Renal pelvis (tissue), 4 donors: ENCODE results near the gene MAP3K10. TPM values are rescaled to one million over a fixed set of nuclear protein-coding genes. Genes with fewer than 3 reads are reported as not detected.

ENCODE experiments used
- DNase-seq: peaks from one replicate; pipeline ENCODE4 v3.0.0-alpha.2; 2013
- polyA plus RNA-seq, 3 donors: library from polyadenylated mRNA; unstranded; fragments of 120-200 nt; gene quantifications; one replicate each; pipeline ENCODE4 v1.2.1, GENCODE V29; 2013; ENCODE audit not compliant: insufficient read length in 3 of 3

The MAP3K10 gene
- polyA plus RNA-seq, 3 donors = 16.0 to 19.7 (median 16.8) TPM

DNA sequence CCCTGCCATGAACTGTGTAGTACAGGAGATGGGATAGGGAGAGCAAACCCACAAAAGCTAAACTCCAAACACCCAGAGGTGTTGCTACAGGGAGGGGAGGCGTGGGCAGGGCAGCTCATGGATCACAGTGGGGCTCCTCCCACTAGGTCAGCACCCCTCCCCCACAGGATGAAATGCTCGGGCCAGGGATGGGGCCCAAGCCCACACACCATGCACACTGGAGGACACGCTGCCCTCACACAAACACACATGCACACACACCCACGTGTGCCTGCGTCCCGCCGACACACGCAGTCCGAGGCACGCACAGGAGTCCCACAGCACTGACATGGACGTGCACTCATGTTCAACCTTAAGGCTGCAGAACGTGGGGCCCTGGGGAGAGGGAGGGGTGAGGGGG, 41.3 kb downstream of the MAP3K10 start:
- no peak for DNase-seq

DNA sequence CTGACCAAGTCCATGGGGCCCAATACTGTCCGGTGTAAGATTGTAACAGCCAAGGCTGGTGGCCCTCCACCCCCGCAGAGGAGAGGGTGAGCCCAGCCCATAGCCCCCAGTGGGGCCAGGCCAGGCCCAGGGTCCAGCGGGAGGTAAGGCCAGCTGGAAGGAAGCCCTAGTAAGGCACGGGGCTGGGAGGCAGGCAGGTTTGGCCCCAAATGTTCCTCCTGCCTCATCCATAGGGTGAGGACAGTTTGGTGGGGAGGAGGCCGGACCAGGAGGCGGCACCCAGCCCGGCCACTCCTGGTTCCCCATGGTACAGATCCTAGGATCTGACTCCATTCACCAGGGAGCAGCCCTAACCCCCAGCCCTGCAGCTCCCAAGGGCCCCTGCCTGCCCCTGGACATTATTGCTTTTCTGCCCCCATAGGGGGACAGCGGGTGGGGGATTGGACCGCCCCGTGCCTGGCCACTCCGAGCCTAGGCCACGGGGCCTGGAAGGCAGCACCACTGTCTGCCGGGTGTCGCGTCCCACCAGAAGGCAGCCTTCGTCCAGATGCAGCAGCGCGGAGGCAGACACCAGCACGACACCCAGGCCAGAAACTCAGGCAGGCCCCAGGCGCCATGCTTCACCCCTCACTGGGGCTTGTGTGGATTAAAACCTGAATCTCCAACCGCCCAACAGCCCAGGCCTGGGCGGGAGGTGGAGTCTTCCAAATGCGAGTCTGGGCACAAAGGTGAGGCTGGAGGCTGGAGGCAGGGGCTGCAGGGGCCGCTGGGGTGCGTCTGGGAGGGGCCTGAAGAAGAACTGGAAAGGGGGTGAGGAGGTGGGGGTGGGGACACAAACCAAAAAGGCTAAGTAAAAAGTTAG, 42.0 kb downstream of the MAP3K10 start:
- DNase-seq = no peak

DNA sequence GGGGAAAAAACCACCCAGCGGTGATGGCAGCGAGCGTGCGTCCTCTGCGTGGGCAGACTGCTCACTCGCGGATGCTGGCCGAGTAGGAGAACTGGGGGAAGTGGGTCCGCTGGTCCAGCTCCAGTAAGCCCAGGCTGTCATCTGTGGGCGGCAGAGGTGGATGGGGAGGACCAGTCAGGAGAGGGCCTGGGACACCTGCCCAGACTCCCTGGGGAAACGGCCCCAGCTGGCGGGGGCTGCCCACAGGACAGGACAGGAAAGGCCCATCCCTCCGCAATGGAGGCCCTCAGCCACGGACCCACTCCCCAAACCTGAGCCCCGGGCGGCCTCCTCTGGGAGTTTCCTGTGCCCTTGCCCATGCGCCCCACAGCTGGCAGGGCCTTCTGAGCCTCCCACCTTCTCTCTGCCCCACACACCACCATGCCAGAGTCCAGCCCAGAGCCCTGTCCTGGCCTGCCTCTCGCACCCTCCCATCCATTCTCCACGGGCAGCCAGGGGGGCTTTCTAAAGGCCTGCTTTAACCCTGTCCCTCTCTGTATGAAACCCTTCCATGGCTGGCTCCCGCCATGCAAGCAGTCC, 42.7 kb downstream of the MAP3K10 start:
- no peak for DNase-seq

DNA sequence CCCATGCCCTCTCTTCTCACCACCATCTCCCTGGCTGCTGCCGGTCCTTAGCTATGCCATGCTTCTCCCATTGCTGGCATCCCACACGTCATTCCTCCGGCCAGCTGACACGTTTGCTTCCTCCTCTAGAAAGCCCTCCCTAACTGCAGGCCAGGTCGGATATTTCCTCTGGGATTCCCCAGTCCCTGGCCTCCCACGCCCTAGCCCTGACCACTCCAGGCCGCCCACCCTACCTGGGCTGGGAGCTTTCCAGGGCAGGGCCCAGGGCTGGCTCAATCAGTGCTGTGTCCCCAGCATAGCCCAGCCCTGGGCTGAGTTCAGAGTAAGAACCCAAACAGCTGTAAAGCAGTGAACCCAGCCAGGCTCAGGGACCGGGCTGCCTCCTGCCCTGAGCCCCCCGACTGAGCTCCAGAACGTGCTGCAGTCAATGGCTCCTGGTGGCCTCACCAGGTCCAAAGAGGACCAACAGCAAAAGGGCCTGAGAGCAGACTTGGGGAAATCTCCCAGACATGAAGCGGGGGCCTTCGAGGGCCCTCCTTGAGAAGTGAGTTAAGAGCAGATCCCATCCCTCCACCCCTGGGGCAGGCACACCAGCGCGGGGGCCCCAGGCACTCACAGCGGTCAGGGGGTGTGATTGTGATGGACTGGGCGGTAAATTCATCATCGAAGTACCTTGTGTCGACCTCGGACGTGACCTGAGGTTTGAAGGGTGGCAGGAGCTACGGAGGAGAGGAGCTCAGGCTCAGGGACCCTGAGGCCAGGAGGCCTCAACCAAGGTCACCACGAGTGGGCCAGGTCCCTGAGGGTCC, 43.4 kb downstream of the MAP3K10 start:
- no peak for DNase-seq

DNA sequence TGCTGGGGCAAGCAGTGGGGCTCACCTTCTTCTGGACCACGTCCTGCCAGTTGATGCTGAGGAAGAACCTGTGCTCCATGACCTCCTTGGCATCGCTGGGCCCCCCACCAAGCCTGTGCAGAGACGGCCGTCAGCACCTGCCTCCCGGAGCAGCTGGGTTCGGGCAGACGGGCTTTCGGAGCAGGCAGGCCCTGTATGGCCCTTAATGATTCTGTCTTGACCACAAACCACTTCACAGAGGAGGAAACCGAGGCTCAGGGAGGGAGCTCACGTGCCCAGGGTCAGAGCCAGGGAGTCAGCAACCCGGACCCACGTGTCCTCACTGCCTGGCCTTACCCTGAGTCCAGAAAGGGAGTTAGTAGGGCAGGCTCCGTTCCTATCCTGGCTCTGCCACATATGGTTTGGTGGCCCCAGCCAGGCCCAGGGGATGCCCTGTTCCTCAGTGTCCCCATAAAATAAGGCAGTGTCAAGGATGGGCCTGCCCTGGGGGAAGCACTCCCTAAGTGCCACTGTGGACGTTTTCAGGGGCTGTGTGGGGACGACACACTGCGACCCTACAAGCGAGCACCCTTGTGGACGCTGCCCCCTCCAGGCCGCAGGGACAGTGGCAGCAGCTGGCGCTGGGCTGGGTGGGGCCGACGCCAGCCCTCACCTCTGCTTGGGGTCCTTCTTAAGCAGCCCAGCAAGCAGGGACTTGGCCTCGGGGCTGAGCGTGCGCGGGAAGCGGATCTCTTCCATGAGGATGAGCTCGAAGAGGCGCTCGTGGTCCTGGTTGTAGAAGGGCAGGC, 44.2 kb downstream of the MAP3K10 start:
- DNase-seq = no peak

DNA sequence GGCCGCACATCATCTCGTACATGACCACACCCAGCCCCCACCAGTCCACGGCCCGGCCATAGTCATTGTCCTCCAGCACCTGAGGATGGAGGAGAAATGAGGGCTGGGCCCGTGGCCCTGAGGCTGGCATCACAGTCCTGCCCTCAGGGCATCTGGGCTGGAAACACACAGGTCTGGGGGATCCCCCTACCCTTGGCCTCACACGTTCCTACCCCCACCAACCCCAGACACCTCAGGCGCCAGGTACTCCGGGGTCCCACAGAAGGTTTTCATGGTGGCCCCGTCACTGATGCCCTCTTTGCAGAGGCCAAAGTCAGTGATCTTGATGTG, 44.8 kb downstream of the MAP3K10 start:
- no peak for DNase-seq

DNA sequence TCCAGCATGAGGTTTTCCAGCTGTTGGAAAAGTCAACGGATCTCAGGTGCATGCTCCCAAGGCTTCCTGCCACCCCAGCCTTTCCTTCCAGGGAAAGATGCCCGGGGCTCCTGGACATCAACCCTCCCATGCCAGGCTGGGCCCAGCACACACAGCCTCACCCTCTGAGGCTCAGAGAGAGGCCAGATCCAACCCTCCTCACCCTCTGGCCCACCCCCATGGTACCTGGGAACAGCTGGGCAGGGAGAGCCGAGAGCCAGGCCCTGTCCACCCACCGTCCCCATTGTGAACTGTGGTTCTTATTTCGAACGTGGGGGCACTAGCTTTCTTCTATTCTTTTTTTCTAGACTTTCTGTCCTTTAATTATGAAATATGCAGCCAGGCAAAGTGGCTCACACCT, 45.1 kb downstream of the MAP3K10 start:
- no peak for DNase-seq

DNA sequence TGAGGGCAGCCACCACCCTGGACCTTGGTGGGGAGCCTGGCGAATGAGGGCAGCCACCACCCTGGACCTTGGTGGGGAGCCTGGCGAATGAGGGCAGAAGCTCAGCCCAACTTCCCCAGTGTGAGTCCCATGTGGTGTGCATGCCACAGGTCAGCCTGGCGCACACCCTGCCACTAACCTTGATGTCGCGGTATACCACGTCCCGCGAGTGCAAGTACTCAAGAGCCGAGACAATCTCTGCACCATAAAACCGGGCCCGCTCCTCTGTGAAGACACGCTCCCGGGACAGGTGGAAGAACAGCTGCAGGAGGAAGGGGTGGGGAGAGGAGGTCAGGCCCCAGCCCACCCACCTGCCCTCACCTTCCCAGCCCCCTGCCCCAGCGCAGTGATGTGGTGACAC, 46.6 kb downstream of the MAP3K10 start:
- no peak for DNase-seq

DNA sequence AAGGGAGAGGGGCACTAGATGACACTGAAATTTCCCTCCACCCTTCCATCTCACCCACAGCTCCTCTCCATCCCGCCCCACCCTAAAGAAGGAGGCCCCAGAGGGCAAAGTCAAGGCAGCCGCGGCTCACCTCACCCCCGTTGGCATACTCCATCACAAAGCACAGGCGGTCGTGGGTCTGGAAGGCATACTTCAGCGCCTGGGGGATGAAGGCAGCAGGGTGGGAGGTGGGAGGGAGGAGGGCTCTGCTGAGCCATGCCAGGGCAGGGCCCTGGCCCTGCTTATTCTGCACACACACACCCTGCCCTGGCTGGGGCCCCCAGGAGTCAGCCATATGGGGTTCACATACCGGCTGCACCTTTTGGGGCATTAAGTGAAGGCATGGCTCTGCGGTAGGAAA, 47.5 kb downstream of the MAP3K10 start:
- DNase-seq = no peak

DNA sequence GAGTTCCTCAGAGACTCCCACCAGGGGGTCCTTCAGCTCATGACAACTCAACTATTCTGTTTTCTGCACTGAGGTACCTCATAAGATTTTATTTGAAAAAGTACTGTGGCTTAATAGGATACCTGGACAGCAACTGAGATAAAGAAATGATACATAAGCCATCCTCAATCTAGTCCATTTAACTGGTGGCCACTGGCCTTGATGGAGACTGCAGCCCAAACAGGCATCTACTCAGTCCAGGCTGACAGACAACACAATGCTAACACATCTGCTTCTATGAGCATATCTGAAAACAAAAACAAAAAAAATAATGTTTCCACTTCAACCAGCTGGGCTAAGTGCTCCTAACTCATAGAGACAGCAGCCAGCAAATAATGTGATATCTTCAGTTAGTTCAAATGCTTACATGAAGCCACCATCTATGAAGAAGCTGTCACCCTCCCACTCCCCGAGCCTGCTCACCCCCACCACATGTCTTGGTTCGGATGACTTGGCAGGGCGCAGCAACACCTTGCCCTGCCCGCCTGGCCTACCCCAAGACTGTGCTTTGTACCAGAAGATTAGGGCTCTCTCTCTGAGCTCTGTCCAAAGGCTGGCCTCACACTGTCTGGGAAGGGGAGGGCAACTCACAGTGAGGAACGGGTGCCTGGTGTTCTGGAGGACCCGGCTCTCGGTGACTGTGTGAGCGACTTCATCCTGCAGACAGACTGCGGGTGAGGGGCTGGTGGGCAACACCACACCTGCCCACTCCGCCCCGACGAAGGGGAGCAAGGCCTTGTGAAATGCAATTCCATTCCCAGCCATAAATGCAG, 48.4 kb downstream of the MAP3K10 start:
- no peak for DNase-seq

DNA sequence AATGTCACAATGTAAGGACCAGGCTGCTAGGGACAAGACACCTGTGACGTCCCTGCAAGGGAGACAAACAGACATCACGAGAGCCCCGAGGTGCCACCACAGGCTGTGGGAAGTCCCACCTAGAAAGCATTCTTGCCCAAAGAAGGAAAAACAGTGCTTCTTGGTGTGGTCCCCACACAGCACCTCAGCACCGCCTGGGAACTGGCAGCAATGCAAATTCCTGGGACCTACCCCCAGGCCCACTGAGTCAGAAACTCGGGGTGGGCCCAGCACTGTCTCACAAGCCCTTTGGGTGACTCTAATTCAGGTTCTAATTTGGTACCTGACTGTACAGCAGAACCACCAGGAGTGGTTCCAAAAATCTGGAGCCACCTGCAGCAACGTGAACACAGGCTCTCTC, 49.1 kb downstream of the MAP3K10 start:
- no peak for DNase-seq

DNA sequence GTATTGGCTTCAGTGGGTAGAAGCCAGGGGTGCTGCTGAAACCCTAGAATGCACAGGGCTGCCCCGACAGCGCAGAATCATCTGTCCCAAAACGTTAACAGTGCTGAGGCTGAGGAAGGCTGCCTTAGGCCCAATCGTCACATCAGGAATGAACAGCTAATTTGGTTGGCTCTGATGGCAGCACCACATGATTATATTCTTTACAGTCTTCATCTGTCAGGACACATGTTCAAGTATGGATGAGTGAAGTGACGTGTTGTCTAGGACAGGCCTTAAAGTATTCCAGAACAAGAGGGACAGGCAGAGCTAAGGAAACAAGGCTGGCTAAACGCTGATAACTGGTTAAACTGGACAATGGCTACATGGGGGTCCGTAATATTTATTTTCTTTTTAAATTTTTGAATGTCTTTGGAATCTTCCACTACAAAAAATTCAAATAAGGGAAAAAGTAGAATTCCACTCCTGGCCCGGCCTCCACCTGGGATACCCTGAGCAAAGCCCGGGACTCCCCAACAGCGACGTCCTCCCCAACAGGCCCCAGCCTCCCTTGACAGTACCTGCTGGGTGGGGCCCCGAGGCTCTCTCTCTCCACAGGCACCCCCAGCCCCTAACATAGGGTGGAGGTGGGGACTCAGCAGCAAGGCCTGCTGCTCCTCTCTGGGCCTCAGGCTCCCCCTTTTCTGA, 50.0 kb downstream of the MAP3K10 start:
- no peak for DNase-seq

DNA sequence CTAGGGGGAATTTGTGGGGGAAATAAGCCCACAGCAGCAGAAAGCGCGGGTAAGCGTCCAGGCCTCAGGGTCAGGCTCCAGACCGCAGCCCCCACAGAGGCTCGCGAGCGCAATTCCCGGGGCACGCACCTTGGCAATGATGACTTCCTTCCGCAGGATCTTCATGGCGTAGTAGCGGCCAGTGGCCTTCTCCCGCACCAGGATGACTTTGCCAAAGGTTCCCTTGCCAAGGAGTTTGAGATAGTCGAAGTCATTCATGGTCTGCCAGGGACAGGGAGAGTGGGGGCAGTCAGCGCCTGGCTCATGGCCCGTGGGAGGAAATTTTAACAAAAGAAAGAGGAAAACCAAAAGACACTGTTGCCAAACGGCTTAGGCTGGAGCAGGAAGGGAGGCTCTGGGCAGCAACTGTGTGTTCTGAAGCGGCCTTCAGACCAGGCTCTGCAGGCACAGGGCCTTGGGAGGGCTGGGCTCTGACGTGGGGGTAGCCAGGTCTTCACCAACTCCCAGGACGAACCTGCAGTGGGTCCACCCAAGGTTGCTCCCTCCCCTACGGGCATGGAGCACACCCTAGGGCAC, 50.7 kb downstream of the MAP3K10 start:
- no peak for DNase-seq

DNA sequence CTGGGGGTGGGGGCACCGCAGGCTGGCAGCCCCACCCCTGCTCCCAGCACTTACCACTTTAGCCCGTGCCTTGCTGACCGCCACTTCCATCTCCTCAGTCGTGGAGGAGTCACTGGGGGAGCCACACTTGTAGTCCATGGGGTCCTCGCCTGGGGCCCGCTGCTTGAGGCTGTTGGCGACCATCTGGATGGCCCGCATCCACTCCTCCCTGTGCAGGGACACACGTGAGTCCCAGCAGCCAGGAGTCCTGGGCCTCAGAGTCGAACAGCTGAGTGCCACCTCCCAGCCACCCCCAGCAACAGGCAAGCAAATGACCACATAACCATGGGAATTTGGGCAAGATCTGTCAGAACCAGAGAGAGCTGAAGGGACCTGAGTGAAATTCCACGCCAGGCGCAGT, 51.3 kb downstream of the MAP3K10 start:
- DNase-seq = no peak

DNA sequence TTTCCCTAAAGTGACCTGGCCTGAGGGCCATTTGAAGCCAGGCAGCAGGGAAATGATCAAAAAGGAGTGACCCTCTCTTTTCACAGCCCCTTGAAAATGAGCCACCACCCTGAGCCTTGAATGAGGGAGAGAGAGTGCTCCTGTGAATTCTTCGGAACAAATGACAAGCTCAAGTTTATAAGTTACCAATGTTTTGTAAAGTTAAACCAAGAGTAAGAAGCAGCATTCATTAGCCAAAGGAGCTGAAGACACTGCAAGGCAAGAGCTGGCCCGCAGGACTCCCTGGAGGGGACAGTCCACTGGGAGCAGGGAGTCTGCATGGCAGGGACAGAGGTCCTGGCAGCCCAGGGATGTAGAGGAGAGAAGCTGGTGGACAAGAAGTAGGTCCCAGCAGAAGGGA, 52.0 kb downstream of the MAP3K10 start:
- no peak for DNase-seq

DNA sequence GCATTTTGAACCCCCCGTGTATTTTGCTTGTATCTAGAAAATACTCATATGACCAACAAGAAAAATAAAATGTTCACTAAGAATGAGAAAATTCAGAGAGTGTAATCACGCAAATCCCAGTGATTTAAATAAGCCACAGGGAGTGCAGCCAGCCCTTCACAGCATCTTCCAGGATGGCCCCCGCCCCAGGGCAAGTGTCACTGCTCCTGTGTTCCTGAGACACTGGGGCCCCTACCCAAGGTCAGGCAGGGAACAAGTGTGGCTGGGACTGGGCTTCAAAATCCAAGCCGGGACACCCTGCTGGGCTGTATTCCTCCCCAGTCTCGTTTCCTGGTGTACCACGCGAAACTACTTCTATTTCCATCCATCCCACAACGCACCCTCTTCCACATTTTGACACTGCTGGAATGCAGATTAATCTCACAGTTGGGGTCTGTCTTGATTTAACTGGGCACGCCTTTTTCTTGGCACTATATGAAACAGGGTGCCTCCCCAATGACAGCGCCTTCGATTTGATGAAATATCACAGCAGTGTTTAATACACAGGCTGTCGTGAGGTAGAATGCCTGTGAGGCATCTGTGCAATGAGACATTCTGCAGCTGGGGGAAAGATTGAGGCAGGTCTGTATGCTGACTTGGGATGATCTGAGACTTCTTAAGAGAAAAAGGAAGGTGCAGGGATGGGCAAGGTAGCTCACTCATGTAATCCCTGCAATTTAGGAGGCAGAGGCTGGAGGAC, 53.5 kb downstream of the MAP3K10 start:
- no peak for DNase-seq

DNA sequence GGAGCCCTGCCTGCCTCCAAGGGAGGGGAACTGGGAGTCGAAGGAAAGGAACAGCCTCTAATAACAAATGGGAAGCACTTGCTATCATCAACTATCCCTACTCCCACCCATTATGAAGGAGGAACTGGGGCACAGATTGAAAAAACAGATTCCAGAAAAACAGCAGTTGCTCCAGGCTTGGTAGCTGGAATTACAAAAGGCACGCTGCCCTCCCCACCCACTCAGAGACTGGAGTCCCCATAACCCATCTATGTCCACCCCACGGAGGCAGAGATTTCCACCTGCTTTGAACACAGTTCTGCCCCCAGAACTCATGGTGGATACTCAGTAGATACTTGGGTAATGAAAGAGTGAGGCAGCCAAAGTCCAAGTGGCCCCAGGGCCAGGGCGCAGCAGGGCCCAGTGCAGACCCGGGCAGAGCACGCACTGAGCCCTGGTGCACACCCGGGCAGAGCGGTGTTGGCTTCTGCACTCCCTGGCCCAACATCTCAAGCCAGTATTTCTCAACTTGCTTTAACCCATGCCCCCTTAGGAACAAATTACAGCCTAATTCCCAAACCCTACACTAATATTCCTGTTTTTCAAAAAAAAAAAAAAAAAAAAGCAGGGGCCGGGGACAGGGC, 54.4 kb downstream of the MAP3K10 start:
- DNase-seq = no peak

DNA sequence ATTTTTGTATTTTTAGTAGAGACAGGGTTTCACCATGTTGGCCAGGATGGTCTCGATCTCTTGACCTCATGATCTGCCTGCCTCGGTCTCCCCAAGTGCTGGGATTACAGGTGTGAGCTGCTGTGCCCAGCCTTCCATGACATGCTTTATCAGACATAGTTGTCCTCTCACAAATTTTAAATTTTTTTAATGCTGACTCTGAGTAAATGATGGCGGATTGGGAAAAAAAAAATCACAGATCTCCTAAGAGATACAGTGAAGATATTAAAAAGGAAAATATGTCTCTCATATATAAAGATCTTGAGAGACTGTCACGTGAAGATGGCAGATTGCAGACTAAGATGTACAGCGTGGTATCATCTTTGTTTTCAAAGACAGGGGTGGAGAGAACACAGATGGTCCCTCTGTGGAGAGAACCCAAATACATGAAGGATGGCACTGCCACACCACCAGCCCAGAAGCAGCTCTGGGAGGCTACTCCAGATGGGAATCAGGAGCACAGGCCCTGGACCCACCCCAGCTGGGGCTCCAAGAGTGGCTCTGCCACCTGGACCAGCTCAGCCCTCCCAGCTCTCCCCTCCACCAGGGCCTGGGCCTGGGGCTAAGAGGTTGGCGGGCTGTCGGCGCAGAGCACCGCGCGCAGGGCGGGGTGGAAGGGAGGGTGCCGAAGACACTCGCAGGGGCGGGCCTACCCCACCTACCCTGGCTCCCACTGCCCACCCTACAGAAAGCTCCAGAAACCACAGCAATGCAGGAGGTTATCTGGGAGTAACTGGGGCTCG, 55.3 kb downstream of the MAP3K10 start:
- DNase-seq = no peak
